HepG2 (cell line): Measurements from ENCODE around the gene TXNDC9. TPM values are rescaled to one million over a fixed set of nuclear protein-coding genes. Genes with fewer than 3 reads are reported as not detected.

Experiments used
- ETV5 ChIP-seq: IDR thresholded peaks from 2 replicates; pipeline ENCODE4 v1.6.1; 2018; ENCODE audit warnings: missing biosample characterization, missing genetic modification reagents, inconsistent platforms, borderline replicate concordance
- KLF11 ChIP-seq: IDR thresholded peaks from 2 replicates; pipeline ENCODE4 v1.6.1; 2016; ENCODE audit warnings: missing compliant biosample characterization
- KLF15 ChIP-seq: sonication (generic); formaldehyde crosslinking; IDR thresholded peaks from 2 replicates; pipeline ENCODE4 v1.8.1; 2023; ENCODE audit warnings: borderline replicate concordance, mild to moderate bottlenecking, inconsistent platforms, missing genetic modification reagents, mixed read lengths
- MTF2 ChIP-seq: sonication (generic); formaldehyde crosslinking; IDR thresholded peaks from 2 replicates; pipeline ENCODE4 v1.5.0; 2020; ENCODE audit warnings: missing genetic modification reagents, borderline replicate concordance
- NFE2L2 ChIP-seq: fragments of 150-350 bp; IDR thresholded peaks from 2 replicates; pipeline ENCODE4 v1.6.1; 2014; ENCODE audit warnings: low read length
- RARA ChIP-seq: IDR thresholded peaks from 2 replicates; pipeline ENCODE4 v1.6.1; 2016; ENCODE audit warnings: missing genetic modification reagents, missing compliant biosample characterization
- ZNF160 ChIP-seq: sonication (generic); formaldehyde crosslinking; IDR thresholded peaks from 2 replicates; pipeline ENCODE4 v1.8.0; 2022; ENCODE audit warnings: mild to moderate bottlenecking, inconsistent platforms, missing genetic modification reagents
- ZNF510 ChIP-seq: sonication (generic); formaldehyde crosslinking; IDR thresholded peaks from 2 replicates; pipeline ENCODE4 v1.4.0; 2020; ENCODE audit warnings: low read depth, mild to moderate bottlenecking, missing genetic modification reagents
- polyA plus RNA-seq, 8 experiments: library from polyadenylated mRNA; depleted of rRNA in 3 of 8; stranded (reverse) in 7 of 8; unstranded in 1 of 8; fragments of >200 nt; fragmentation: Illumina TruSeq in 4 of 8; extraction: Trizol in 4 of 8; gene quantifications; 2 replicates each; pipeline versions ENCODE4 v1.2.1 to v1.2.3, GENCODE V29; 2011 to 2016; ENCODE audit warnings: low read depth in 4 of 8, missing spikeins in 1 of 8, mixed read lengths in 1 of 8; ENCODE audit not compliant: insufficient read depth in 1 of 8
- total RNA-seq, 5 experiments: library from RNA; depleted of rRNA; stranded (reverse); fragments of >200 nt; fragmentation: Illumina TruSeq; extraction: Trizol; gene quantifications; 2 replicates each; pipeline ENCODE4 v1.2.3, GENCODE V29; 2016; ENCODE audit warnings: low read depth in 1 of 5
- TF ChIP-seq, protein P1 (sequence below): fragments of 450-650 bp; IDR thresholded peaks from 2 replicates; pipeline ENCODE4 v1.6.1; 2017
- TF ChIP-seq, protein P2 (sequence below): IDR thresholded peaks from 2 replicates; pipeline ENCODE4 v1.6.1; 2012; ENCODE audit warnings: low read length, improper control_type of control experiment
- TF ChIP-seq, protein P3 (sequence below): sonication (generic); formaldehyde crosslinking; IDR thresholded peaks from 2 replicates; pipeline ENCODE4 v1.9.0; 2021; ENCODE audit warnings: missing genetic modification reagents, borderline replicate concordance
- TF ChIP-seq, protein P4 (sequence below): sonication (generic); formaldehyde crosslinking; IDR thresholded peaks from 2 replicates; pipeline ENCODE4 v1.8.0; 2022; ENCODE audit warnings: mild to moderate bottlenecking, missing genetic modification reagents
- TF ChIP-seq, protein P5 (sequence below): IDR thresholded peaks from 2 replicates; pipeline ENCODE4 v1.6.1; 2016; ENCODE audit warnings: missing compliant biosample characterization, missing genetic modification reagents, borderline replicate concordance
- TF ChIP-seq, protein P6 (sequence below): sonication (generic); formaldehyde crosslinking; IDR thresholded peaks from 2 replicates; pipeline ENCODE4 v1.5.0; 2020; ENCODE audit warnings: mild to moderate bottlenecking, missing genetic modification reagents, borderline replicate concordance

The TXNDC9 gene
- total and polyA plus RNA-seq, 2 of the 13 experiments (the other 11 are each of a cell fraction or from before 2014, with no cell fraction given): 35.2 to 94.6 TPM

DNA sequence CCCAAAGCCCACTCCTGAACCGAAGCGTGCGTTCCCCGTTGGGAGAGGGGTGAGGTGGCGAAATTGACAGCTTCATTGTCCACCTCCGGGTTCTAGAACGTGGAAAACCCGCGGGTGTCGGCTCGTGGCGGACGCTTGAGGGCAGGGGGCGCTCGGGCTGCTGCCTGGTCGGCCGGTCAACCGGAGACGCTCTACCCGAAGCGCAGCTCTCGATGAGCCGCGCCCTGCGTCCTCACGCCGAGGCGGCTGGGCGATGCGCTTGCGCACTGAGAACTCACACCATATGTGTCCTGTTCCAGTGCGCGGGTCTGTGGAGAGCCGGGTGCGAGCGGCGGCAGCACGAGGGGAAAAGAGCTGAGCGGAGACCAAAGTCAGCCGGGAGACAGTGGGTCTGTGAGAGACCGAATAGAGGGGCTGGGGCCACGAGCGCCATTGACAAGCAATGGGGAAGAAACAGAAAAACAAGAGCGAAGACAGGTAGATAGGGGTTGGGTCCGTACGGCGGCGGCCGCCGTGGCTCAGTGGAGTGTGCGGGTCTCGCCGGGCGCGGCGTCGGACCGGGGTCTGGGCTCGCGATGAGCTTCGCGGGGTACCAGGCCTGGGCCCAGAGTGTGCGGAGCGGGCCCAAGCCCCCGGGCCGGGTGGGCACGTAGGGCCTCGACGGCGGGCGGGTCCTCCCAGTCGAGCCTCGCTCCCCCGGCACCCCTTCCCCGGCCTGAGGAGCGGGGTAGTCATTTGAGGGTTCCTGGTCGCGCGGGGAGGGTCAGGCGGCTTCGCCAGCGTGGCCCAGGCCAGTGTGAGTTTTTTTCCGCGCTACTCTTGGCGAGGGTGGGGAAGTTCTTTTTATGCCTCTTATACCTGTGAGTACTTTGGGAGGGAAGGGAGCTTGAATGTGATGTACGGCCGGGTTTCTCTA is 1.2 kb upstream of the TXNDC9 start, which contains the start of gene EIF5B (continued):
- TF ChIP-seq, protein P1, sequence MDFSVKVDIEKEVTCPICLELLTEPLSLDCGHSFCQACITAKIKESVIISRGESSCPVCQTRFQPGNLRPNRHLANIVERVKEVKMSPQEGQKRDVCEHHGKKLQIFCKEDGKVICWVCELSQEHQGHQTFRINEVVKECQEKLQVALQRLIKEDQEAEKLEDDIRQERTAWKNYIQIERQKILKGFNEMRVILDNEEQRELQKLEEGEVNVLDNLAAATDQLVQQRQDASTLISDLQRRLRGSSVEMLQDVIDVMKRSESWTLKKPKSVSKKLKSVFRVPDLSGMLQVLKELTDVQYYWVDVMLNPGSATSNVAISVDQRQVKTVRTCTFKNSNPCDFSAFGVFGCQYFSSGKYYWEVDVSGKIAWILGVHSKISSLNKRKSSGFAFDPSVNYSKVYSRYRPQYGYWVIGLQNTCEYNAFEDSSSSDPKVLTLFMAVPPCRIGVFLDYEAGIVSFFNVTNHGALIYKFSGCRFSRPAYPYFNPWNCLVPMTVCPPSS: no peak
- TF ChIP-seq, protein P2, sequence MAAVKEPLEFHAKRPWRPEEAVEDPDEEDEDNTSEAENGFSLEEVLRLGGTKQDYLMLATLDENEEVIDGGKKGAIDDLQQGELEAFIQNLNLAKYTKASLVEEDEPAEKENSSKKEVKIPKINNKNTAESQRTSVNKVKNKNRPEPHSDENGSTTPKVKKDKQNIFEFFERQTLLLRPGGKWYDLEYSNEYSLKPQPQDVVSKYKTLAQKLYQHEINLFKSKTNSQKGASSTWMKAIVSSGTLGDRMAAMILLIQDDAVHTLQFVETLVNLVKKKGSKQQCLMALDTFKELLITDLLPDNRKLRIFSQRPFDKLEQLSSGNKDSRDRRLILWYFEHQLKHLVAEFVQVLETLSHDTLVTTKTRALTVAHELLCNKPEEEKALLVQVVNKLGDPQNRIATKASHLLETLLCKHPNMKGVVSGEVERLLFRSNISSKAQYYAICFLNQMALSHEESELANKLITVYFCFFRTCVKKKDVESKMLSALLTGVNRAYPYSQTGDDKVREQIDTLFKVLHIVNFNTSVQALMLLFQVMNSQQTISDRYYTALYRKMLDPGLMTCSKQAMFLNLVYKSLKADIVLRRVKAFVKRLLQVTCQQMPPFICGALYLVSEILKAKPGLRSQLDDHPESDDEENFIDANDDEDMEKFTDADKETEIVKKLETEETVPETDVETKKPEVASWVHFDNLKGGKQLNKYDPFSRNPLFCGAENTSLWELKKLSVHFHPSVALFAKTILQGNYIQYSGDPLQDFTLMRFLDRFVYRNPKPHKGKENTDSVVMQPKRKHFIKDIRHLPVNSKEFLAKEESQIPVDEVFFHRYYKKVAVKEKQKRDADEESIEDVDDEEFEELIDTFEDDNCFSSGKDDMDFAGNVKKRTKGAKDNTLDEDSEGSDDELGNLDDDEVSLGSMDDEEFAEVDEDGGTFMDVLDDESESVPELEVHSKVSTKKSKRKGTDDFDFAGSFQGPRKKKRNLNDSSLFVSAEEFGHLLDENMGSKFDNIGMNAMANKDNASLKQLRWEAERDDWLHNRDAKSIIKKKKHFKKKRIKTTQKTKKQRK: no peak
- peak; percentile 54 for TF ChIP-seq RARA (CRISPR knock-in tag)
- TF ChIP-seq KLF15 (CRISPR knock-in tag): peak; percentile 43; the same call in 1 of the 2 replicates
- peak; percentile 97; the same call in 1 of the 2 replicates for TF ChIP-seq ZNF510 (CRISPR knock-in tag)
- peak; percentile 64 for TF ChIP-seq KLF11 (CRISPR knock-in tag)
- TF ChIP-seq, protein P3, sequence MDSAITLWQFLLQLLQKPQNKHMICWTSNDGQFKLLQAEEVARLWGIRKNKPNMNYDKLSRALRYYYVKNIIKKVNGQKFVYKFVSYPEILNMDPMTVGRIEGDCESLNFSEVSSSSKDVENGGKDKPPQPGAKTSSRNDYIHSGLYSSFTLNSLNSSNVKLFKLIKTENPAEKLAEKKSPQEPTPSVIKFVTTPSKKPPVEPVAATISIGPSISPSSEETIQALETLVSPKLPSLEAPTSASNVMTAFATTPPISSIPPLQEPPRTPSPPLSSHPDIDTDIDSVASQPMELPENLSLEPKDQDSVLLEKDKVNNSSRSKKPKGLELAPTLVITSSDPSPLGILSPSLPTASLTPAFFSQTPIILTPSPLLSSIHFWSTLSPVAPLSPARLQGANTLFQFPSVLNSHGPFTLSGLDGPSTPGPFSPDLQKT: 0 out of 2 replicates have a peak, but pooled peaks have one; percentile 15
- TF ChIP-seq NFE2L2: peak; percentile 3; the same call in 1 of the 2 replicates
- TF ChIP-seq, protein P4, sequence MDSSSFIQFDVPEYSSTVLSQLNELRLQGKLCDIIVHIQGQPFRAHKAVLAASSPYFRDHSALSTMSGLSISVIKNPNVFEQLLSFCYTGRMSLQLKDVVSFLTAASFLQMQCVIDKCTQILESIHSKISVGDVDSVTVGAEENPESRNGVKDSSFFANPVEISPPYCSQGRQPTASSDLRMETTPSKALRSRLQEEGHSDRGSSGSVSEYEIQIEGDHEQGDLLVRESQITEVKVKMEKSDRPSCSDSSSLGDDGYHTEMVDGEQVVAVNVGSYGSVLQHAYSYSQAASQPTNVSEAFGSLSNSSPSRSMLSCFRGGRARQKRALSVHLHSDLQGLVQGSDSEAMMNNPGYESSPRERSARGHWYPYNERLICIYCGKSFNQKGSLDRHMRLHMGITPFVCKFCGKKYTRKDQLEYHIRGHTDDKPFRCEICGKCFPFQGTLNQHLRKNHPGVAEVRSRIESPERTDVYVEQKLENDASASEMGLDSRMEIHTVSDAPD (CRISPR knock-in tag): peak; percentile 88; the same call in 1 of the 2 replicates
- TF ChIP-seq, protein P5, sequence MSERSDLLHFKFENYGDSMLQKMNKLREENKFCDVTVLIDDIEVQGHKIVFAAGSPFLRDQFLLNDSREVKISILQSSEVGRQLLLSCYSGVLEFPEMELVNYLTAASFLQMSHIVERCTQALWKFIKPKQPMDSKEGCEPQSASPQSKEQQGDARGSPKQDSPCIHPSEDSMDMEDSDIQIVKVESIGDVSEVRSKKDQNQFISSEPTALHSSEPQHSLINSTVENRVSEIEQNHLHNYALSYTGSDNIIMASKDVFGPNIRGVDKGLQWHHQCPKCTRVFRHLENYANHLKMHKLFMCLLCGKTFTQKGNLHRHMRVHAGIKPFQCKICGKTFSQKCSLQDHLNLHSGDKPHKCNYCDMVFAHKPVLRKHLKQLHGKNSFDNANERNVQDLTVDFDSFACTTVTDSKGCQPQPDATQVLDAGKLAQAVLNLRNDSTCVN (CRISPR knock-in tag): peak; percentile 98
- peak; percentile 21; the same call in 1 of the 2 replicates for TF ChIP-seq ZNF160
- peak; percentile 75 for TF ChIP-seq ETV5
- TF ChIP-seq, protein P6, sequence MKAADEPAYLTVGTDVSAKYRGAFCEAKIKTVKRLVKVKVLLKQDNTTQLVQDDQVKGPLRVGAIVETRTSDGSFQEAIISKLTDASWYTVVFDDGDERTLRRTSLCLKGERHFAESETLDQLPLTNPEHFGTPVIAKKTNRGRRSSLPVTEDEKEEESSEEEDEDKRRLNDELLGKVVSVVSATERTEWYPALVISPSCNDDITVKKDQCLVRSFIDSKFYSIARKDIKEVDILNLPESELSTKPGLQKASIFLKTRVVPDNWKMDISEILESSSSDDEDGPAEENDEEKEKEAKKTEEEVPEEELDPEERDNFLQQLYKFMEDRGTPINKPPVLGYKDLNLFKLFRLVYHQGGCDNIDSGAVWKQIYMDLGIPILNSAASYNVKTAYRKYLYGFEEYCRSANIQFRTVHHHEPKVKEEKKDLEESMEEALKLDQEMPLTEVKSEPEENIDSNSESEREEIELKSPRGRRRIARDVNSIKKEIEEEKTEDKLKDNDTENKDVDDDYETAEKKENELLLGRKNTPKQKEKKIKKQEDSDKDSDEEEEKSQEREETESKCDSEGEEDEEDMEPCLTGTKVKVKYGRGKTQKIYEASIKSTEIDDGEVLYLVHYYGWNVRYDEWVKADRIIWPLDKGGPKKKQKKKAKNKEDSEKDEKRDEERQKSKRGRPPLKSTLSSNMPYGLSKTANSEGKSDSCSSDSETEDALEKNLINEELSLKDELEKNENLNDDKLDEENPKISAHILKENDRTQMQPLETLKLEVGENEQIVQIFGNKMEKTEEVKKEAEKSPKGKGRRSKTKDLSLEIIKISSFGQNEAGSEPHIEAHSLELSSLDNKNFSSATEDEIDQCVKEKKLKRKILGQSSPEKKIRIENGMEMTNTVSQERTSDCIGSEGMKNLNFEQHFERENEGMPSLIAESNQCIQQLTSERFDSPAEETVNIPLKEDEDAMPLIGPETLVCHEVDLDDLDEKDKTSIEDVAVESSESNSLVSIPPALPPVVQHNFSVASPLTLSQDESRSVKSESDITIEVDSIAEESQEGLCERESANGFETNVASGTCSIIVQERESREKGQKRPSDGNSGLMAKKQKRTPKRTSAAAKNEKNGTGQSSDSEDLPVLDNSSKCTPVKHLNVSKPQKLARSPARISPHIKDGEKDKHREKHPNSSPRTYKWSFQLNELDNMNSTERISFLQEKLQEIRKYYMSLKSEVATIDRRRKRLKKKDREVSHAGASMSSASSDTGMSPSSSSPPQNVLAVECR (CRISPR knock-in tag): peak; percentile 96
- TF ChIP-seq MTF2 (CRISPR knock-in tag): peak; percentile 94; the same call in 1 of the 2 replicates
